GM21390 (cell line): ENCODE measurements around the gene PTPRF.
"Not testable (repeated sequence)": the region's sequence is repeated elsewhere in the genome, so short reads cannot be mapped to it uniquely, and the experiment has no call there.

Source experiments
- ATAC-seq: cut with Tn5 transposase; IDR thresholded peaks from one replicate; pipeline ENCODE4 v1.9.1; 2021; ENCODE audit not compliant: unreplicated experiment

PTPRF gene

DNA sequence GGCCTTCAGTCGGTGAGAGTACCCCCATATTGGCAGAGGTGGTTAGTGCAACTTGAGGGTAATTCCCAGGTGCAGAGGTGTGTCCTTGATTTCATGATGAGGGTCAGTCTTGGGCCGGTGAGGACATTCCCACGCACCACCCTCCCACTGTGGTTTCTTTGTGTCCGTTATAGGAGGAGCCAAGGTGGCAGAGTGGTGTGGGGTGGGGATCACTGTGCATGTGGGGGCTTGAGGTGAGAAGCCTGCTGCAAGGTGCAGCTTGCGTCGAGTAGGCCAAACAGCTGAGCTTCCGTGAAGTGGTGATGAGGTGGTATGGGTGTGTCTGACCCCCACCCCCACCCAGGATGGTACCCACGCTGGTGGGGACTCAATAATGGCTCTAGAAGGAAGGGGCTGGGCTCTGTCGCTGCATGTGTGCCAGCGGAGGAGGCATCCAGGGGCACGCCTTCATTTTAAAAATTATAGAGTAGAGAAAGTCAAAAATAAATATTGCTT lies 6.2 kb downstream of the PTPRF start:
- no peak for ATAC-seq

DNA sequence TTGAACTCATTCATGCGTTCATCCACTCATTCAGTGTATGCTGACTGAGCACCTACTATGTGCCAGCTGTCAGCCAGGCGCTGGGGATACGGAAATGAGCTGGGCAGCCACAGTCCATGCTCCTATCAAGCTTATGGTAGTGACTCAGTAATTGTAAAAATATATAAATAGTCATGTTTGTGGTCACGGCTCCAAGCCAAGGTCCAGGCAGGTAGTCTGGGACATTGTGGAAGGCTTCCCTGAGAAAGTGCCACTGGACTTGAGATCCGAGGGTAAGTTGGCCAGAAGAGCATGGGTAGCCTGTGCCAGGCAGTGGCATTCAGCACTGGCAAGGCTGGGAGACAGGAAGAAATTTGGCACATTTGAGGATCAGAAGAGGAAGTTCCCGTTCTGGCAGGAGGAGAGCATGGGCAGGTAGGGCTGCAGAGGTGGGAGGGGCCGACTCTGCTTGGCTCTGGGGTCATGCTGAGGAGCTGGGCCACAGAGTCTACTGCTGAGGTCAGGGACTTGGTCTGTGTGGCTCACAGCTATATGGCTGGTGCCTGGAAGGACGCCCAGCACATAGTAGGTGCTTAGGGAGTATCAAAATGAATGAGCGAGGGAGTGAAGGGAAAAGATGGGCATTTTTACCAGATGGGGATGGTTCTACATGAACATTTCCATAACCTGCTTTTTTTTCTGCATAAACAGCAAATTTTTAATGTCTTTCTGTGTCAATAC lies 6.9 kb downstream of the PTPRF start:
- no peak for ATAC-seq

DNA sequence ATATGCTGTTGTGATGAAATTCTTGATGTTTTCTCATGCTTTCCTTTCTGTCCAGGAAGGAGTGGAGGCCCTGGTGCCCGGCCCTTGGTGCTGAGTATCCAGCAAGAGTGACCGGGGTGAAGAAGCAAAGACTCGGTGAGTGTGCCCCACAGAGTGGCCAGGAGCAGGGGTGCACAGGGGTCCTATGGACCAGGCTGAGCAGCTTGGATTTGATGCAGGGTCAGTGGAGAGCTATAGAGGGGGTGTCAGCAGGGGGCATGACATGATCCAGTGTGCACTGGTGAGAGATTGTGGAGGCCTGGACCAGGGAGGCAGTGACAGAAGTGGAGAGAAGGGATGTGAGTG lies 7.4 kb downstream of the PTPRF start:
- no peak for ATAC-seq

DNA sequence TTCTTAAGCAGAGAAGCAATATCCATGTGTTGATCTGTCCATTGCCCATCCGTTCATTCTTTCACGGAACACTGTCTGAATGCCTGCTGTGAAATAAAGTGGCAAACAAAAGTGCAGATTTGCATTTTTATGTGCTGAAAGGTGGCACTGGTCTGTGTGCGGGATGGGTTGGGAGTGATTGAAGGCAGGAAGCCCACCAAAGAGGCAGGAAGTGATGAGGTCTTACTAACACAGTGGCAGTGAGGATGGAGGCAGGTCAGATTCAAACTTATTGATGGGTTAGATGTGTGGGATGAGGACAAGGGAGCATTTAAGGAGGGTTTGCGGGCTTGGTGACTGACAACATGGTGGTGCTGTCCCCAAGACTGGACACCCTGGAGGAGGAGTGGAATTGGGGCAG lies 8.3 kb downstream of the PTPRF start:
- ATAC-seq, result no peak

DNA sequence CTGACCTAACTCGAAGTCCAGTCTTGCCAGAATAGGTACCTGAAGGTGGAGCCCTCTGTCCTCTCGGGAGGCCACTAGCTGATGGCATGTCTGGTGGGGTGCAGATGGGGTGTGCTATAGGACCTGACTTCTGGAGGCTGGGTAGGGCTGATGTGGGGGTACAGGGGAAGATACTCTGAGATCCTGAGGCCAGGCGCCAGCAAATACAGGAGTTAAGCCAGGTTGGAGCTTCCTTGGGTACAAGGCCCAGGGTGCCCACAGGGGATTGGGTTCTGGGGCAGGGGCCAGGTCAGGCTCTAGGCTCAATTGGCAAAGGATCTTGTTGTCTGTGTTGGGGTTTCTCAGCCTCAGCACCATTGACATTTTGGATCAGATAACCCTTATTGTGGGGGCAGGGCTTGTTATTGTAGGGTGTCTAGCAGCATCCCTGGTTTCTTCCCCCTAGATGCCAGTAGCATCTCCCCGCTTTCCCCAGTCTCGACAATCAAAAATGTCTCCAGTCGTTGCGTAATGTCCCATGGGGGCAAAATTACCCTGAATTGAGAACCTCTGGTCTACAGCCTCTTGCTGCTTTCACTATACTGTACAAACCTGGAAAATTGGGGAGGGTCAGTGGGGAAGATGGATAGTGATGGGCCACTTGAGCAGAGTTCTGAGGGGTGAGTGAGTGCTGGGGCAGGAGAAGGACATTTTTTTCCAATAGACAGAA lies 9.2 kb downstream of the PTPRF start:
- no peak for ATAC-seq

DNA sequence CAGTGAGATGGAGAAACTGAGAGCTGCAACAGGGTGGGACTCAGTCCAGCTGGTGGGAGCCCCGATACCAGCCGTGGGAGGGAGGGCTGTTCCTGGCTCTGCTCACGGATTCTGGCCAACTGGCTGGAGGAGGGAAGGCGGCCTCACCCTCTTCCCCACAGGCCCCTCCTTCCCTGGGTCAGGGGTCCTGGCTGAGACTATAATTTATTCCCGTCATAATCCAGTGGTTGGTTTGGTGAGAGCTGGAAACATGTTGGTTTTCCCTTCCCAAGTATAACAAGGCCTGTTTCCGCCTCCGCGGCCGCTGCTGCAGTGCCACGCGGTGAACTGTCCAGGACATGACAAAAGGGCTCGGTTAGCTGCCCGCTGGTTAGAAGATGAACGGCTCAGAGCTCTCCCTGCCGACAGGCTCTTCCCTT lies 10.0 kb downstream of the PTPRF start:
- no peak for ATAC-seq

DNA sequence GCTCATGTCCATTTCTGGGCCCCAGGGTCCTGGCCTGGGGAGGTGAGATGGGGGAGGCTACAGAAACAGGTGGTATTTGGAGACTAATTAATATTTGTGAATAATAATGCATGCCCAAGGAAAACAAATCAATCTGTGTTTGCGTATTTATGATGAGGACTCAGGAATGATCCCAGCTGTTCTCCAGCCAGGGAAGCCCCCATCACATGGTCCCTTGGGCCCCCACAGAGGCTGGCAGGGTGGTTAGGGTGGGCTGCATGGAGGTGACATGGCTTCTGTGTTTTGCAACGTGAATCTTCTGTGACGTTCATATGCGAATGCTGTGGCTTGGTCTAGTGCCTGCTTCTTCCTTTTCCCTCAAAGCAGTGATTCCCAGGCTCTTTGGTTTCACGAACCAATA lies 10.5 kb downstream of the PTPRF start:
- no peak for ATAC-seq

DNA sequence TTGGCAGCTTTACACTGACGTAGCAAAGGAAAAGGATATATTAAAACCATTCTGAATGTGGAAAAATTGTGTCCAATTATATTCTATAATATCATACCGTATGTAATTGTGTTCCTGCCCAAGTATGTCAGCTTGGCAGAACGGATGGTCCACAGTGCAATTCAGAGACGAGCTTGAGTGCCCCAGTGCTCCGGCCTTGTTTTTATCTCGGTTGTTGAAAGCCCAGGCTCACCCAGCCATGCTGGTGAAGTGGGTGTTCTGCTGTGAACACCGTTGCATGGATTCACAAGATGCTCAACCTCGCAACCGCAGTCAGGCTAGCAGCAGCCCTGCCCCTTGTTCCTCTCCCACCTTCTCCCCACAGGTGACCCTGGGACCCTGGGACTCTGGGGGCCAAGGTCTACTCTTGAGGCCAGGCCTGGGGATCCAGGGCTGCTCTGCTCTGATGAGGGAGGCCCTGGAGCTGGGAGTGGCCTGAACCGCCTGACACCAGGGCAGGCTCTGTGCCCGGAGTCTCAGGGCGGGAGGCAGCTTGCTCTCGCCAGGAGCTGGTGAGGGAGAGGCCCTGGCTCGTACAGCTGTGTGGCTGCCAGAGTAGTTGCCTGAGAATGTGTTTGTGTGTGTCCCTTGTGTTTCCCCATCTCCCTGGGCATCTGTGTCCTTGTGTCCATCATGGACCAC lies 11.2 kb downstream of the PTPRF start:
- no peak for ATAC-seq

DNA sequence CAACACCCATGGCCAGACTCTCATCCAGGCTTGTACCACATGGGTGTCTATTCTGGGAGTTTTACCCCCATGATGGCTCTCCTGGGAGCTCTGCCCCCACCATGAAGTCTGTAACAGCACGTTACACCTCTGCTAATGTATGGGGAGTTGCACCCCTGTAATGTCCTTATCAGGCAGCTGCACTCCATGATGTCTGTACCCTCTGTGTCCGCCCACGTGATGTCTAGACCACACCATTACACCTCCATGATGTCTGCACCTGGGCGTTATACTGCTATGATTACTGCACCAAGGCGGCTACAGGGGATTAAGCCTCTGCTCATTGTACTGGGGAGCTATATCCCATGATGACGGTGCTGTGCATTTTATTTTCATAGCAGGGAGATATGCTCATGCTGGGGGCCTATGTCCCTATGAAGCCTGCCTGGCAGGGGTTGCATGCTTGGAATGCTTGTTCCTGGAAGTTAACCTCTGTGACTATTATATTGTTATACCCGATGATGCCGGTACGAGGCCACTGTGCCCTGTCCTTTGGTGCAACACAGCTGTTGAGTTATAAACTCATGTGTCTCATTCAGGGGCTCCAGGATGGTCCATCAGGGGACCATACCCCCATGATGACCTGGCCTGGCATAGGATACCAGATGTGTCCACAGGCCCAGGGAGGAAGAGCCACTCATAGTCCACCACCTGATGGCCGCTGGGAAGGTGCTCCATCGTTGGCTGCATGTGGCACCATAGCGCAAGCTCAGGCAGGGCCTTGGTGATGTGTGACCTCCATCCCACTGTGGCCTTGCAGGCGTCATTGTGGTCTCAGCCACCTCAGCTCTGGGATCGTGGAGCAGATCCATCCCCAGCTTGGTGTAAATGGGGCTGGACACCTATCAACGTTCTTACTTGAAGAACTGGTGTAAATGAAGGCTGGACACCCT lies 12.1 kb downstream of the PTPRF start:
- ATAC-seq, result no peak

DNA sequence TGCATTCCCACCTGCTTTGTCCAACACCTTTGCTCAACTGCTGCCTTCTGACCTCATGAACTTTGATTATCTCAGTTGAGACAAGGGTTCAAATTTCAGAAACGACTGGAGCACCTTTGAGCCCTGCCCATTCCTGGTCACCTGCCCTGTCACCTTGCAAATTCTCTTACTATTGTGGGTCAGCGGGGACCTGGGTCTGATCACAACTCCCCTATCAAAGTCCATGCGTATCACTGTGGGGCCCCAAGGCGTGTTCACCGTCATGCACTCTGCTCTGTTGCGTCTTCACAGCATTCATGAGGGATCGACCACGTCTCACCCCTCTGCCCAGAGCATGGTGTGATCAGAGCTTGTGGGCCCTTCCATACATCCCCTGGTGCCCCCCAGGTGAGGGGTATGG lies 12.9 kb downstream of the PTPRF start:
- ATAC-seq, result no peak

DNA sequence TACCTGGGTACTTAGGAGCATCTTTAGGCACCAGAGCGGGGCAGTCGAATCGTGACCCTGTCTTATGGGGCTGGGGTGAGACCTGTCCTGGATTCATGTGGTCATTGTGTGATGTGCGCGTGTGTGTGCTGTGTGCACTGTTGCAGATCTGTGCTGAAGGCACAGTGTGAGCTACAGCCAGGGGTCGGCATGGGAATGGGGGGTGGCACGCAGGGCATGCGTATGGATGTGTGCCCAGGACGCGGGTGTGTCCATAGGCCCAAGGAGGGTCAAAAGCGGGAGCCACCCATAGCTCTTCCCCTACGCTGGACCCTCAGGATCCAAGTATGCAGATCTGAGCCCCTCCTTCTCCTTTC lies 14.6 kb downstream of the PTPRF start:
- no peak for ATAC-seq

DNA sequence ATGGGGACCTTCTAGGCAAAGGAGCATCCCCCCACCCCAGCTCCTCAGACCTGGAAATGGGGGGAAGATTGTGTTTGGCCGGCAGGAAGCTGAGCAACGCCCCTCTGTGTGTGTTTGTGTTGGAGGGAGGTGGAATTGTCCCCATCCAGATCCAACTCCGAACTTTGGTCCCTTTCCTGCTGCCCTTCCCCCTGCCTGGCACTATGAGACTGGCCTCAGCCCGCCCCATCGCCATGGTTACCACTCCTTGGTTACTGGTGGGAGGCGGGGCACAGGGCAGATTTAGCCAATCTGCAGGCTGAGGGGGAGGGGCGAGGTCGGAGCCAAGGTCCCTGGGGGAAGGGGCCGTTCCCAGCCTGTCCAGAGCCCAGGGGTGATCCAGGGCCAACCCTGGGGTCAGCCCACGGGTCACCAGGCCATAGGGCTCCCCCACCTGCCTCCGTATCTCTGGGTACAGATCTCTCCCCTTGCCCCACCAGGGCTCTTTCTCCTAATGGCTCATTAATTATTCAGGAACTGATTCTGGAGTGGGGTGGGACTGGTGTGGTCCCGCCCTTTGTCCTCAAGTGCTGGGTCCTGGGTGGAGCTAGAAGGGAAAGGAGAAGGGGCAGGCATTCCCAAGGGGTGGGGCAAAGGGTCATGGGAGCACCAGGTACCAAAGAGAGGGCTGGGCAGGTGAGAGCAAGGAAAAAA lies 15.2 kb downstream of the PTPRF start:
- no peak for ATAC-seq

DNA sequence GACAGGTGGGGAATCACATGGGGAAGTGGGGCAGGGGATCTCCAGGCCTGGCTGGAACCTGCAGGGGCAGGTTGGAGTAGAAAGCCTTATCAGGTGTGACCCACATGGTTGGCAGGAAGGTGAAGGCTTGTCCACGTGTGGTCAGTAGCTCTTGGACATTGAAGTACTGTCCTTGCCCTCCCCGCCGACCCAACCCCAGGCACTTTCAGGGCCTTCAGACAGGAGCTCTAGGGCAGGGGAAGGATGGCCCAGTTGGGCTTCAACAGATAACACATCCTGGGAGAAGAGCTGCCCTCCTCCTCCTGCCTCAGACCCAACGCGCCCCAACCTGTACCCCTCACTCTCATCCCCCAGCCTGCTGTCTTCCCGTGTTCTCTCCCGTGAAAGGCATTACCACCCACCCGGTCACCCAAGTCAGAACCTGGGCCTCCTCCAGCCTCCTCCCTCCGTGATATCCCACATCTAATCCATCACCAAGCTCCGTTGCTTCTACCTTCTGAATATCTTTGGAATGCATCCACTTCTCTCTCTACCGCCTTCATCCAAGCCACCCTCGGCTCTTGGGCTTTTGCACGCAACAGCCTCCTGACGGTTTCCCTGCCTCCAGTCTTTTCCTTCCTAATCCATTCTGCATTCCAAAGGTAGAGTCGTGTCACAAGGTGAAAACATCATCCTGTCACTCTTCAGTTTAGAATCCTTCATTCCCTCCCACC lies 15.9 kb downstream of the PTPRF start:
- no peak for ATAC-seq

DNA sequence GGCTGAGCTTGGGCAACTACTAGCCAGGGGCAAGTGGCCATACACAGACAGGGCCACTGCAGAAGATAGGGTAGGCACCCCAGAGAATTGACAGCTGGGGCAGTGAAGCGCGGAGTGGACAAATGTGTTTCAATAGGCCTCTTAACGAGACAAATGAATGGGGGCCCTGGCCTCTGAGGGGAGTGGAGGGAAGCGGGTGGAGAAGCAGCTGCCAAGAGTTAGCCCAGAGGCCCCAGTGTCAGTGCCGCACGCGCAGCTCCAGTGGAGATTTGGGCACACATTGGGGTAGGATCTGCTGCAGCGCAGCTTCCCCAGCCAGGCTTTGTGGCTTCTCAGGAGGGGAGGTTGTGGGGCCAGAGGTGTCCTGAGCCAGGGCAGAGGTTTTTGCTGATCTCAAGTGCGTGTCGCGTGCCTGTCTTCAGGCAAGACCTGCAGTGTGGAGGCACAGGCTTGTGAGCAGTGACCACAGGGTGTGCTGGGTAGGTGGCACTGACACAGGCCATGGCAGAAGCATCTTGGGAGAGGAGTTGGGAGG lies 16.9 kb downstream of the PTPRF start:
- no peak for ATAC-seq

DNA sequence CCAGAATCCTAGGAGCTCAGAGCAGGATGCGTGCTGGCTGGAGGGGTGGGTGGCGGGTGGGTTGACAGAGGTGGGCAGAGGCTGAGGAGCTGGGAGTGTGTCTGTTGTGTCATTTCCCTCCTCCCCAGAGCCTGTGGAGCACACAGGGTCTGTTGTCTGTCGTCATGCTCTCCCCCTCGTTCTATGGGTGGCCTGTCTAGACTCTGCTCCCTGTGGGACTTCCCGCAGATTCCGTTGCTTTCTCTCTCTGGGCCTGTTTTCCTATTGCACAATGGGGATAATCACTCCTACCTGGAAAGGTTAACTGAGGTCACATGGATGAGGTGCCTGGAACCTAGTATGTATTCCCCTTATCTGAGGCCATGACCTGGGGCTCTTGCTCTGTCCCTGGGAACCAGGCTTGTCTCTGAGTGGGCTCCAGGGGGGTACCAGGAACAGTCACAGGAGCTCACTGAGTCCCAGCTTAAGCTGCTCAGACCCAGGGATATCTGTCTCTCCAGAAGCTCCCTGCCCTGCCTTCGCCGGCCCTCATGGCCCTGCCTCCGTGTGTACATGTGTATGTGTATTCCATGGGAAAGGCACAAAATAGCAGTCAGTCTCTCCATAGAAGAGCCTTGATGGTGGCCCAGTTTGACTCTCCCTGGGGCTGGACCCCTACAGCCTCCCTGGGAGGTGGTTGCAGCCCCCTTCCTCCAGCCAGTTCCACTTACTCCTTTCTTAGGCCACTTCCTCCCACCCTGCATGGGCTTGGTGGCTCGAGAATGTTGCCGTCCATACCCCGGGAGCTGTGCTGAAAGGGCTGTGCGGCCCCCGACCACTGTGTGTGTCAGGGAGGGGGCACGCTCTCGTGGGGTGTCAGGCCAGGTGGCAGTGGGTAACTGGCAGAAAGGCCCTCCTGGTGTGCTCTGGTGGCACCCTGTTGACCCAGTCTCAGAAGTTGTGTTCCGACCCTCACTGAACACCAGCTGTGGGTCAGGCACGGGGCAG lies 17.9 kb downstream of the PTPRF start:
- ATAC-seq, result no peak

DNA sequence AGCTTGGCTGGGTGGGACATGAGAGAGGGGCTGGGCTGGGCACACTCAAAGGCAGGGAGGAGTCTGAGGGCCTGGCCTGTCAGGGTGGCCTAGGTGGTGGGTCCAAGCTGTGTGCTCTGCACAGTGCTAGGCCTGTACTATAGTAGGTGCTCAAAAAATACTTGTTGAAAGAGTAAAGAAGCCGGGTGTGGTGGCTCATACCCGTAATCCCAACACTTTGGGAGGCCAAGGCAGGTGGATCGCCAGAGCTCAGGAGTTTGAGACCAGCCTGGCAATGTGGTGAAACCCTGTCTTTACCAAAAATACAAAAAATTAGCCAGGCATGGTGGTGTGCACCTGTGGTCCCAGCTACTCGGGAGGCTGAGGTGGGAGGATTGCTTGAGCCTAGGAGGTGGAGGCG lies 18.7 kb downstream of the PTPRF start:
- ATAC-seq, result not testable (repeated sequence)

DNA sequence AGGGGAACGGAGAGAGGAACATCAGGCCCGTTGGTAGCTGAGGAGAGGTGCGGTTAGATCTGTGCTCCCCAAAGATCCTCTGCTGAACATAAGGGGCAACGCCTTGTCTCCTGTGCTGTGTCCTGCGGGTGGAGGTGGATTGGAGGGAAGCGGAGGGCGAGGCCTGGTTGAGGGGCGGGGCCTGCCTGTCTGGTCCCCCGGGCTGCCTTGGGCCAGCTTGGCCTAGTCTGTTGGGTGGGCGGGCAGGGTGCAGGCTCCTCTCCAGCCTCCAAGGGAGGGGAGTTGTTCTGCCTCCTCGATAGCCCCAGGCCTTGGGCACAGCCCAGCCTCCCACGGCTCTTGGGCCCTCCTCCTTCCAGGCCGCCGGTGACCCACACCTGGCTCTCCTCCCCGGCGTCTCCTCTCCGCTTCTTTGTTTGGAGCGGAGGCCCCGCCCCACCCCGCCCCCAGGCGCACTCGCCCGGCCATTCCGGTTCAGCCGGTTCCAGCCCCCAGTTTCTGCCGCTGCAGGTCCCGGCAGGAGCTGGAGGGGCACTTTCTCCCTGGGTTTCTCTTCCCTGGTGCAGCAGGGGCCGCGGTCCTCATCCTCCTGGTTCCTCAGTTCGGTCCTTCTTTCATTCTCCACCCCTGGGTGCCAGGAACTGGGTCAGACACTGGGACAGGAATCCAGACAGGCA lies 19.4 kb downstream of the PTPRF start:
- no peak for ATAC-seq
